DMS114 treated with DMSO at 0.1 percent for 48 hours (cell line): ENCODE data around the gene FBRSL1.

Experiments
- DNase-seq: peaks from one replicate; lab custom pipeline; 2025; ENCODE audit not compliant: unreplicated experiment; lab: John Stamatoyannopoulos, UW

The FBRSL1 gene

DNA sequence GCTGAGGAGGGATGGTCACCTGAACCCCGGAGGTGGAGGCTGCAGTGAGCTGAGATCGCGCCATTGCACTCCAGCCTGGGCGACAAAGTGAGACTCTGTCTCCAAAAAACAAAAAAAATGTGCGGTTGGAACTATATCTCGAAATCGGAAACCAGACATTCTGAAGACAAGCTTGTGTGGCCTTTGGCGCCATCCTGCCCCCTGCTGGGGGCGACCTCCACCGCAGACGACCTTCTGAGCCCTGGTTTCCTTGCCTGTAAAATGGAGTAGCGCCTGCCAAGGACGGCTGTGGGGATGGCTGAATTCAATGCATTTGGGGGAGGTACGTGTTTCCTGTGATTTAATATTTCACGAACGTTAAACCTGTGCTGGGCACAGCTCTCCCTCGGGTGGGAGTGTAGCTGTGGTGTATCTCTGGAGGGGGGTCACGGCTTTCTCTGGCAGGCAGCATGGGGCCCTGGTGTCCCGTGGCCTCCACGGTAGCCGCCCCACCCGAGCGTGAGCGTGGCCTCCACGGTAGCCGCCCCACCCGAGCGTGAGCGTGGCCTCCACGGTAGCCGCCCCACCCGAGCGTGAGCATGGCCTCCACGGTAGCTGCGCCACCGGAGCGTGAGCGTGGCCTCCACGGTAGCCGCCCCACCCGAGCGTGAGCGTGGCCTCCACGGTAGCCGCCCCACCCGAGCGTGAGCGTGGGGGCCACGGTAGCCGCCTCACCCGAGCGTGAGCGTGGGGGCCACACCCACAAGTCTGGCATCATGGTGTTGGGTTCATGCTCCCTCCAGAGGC is 65.1 kb downstream of the FBRSL1 start:
- no peak for DNase-seq

DNA sequence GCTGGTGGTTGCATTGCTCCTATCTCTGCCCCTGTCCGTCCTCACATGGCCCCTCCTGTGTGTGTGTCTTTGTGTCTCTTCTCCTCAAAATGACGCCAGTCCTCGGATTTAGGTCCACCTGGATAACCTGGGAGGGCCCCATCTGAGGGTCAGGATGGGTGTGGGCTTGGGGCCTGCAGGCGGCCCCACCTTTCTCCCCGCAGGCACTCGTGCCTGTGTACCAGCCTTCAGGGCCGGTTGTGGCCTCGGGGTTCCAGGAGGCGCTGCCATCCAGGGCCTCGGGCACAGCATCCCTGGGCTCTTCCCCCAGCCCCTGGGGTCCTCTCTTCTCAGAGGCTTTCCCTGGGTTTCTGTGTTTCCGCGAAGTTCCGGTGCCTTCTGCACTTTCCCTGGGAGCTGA is 65.7 kb downstream of the FBRSL1 start:
- no peak for DNase-seq

DNA sequence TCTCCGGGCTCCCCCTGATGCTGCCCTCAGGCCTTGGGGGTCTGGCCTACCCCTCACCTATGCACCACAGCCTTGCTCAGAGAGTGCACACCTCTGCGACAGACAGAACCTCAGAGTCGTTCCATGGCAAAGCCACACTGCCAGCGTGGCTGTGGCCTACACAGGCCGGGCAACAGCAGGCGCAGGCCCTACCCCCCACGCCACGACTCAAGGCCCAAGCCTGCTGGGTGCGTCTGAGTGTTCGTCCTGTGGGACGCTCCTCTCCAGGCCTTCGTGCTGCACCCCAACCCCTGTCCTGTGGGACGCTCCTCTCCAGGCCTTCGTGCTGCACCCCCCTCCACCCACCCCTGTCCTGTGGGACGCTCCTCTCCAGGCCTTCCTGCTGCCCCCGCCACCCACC is 66.3 kb downstream of the FBRSL1 start:
- no peak for DNase-seq

DNA sequence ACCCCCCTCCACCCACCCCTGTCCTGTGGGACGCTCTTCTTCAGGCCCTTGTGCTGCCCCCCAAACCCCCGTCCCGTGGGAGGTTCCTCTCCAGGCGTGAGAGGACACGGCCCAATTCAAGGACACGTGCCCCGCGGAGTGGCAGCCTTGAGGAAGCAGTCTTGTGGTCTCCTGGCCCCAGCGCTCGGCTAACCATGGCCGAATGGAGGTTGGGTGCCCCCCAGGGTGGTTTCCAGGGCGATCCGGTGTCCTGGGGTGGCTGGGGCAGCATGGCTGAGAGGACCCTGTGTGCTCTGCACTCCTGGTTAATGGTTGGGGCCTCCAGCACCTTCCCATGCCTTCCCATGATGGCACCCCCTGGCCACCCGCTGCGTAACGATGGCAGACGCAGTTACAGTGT is 66.8 kb downstream of the FBRSL1 start:
- DNase-seq, result no peak

DNA sequence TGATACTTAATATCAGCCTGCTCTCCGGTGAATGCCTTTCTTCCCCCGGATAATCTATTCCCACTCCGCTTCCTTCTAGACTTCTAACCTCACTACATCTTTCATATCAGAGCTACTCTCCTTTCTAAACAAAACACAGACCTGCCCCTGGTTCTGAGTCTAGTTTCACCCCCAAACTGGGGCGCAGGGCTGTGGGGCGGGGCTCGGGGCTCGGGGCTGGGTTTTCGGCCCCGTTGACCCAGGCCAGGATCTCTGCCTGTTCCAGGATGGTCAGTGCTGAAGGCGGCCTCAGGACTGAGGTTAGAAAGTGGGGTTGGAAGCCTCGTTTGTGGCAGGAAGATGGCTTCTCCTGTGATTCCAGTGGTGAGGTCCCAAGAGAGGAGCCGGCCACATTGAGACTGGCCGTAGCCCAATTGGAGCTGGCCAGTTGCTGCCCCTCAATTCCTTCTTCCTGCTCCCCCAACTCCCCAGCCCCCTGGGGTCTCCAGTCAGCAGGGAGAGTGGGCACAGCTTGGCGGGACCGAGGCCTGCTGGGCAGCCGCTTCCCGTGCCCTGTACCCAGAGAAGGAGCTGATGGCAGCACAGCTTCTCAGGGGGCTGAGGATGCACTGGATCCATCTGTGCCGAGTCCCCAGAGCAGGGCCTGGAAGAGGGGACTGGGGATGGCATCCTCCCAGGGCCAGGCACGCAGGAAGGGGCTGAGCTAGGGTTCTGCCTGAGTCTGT is 67.5 kb downstream of the FBRSL1 start:
- DNase-seq, result no peak

DNA sequence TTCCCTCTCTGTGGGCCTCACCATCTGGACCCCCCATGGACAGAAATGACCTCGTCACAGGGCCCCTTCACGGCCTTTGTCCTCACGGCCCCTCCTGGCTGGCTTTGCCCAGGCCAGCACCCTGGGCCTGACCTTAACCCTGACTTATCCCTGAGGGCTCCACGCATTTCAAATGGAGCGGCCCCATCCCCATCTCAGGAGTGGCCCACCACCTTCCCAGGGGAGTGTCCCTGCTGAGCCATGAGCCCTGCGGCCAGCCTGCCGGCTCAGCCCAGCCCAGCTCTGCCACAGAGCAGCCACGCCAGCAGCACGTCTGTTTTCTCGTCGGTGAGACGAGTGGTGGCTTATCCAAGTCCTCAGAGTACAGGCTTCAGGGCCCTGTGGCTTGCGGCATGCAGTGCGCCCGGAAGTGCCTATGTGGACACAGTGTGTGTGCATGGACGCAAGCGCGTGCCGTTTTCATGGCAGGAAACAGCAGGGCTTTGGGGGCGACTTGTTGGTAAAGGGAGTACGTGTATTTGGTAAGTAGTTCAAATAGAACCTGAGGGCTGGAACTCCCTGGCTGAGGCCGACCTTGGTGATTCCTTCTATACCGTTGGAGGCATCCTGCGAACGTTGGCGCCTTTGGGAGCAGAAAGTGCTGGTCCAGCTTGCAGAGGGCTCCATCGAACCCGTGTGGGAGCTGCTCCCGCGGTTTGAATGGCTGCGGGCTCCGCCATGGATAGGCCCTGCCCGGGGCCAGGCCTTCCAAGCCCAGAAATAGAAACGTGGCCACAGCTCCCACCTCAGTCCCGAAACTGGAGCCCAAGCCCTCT is 68.3 kb downstream of the FBRSL1 start:
- no peak for DNase-seq

DNA sequence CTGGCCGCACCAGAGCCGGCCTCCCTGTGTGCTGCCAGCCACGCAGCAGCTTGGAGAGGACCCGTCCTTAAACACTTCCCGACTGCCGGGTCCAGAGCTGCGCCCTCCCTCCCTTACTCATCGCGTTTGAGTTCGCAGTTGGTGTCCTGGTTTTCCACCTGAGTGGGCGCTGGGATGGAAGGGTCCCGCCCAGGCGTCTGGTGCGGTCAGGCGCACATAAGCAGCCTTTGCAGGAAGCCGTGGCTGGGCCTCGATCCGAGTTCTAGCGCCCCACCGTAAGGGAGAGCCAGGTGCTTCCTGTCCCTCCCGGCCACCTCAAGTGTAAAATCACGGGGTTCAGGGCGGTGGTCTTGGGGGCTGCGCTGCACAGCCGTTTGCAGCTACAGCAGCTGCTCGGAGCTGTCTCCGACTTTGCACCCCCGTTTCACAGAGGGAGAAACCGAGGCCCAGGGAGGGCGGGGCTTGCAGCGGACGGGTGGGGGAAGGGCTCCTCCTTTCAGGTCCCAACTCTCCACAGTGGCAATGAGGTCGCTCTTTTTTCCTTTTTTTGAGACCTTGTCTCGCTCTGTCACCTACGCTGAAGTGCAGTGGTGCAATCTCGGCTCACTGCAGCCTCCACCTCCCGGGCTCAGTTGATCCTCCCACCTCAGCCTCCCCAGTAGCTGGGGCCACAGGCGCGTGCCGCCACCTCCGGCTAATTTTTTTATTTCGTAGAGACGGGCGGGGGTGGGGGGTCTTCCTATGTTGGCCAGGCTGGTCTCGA is 69.1 kb downstream of the FBRSL1 start:
- DNase-seq, result no peak

DNA sequence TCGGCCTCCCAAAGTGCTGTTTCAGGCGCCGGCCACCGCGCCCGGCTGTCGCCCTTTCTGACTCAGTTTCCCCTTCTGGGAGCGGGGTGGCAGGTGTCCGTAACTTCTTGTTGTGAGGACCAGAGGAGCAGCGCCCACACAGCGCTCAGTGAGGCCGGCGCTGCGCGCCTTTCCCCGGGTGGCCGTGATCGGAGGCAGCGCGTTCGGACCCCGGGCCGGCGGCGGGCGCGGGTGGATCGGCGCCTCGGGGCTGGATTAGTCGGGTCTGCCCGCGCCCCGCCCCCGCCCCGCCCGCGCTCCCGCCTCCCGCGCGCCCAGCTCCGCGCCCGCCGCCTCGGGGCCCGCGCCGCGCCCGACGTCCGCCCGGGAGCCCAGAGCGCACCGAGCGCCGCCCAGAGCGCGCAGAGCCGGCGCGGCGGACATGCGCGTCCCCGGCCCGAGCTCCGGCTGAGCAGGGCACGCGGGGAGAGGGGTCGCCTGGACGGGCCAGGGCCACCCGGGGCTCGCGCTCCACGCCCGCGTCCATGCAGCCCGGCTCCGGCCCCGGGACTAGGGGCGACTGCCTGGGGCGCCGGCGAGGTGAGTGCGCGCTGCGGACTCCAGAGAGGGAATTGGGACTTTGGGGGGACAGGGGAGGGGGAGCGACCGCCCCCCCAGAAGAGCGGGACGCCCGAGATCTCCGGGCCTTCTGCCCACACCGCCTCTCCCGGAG is 69.9 kb downstream of the FBRSL1 start:
- peak; percentile 24 for DNase-seq

DNA sequence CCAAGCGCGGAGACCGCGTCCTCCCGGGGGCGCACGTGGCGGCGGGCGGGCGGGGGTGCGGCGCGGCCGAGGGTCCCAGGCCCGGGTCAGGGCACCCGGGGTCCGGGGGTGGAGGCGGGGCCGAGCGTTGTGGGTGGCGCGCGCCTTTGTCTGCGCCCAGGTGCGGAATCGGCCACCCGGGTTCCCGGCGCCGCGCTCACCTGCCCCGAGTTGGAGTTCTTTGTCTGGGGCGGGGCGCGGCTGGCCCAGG is 70.3 kb downstream of the FBRSL1 start:
- DNase-seq, result no peak

DNA sequence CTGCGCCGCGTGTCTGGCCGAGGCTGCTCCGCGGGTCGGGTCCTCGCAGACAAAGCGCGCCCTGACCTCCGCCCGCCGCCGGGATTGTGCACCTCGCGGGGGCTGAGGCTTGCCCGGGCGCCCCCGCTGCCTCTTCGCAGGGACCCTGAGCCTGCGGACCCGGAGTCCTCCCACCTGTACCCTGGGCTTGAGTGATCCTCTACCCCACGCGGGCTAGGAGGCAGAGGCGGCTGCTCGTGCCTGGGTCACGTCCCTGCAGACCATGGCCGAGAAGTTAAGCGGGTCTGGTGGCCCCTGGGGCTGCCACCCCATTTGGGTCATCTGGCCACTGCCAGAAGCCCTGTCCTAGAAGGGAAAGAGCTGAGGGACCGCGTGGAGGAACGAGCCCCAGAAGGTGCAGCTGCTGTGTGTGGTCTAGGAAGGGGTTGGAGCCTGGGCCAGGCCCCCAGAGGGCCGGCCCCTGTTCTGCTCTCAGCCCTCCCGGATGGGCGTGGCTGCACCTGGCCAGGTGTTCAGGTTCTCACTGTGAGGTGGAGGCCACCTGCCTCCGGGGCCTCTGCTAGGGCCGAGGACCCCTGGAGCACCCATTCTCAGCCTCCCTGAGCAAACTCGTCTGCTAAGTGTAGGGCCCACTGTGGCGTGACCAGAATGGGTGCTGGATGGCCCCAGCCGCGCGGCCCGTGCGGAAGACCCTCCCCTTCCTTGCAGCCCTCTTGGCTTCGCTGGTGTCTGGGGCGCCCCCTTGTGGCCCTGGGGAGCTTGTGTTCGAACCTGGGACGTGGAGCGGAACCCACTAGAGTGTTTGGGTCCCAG is 70.9 kb downstream of the FBRSL1 start:
- DNase-seq, result peak; percentile 66
